Sigmoid colon (tissue), 3 donors: ENCODE data around the gene KDF1.

Source experiments
- POLR2A ChIP-seq, 2 donors: fragments of 450-650 bp; IDR thresholded peaks; one replicate each; pipeline ENCODE4 v1.6.1; 2016; ENCODE audit warnings: antibody characterized with exemption in 2 of 2, mild to moderate bottlenecking in 2 of 2, moderate library complexity in 2 of 2
- TF ChIP-seq, protein P1 (sequence below), 4 experiments: fragments of 450-650 bp in 3 of 4; fragments of 200-600 bp in 1 of 4; IDR thresholded peaks; one replicate each; pipeline ENCODE4 v1.5.1; 2016 to 2019; ENCODE audit warnings: antibody characterized with exemption in 4 of 4, mild to moderate bottlenecking in 3 of 4, moderate library complexity in 2 of 4

- TF ChIP-seq, protein P1, sequence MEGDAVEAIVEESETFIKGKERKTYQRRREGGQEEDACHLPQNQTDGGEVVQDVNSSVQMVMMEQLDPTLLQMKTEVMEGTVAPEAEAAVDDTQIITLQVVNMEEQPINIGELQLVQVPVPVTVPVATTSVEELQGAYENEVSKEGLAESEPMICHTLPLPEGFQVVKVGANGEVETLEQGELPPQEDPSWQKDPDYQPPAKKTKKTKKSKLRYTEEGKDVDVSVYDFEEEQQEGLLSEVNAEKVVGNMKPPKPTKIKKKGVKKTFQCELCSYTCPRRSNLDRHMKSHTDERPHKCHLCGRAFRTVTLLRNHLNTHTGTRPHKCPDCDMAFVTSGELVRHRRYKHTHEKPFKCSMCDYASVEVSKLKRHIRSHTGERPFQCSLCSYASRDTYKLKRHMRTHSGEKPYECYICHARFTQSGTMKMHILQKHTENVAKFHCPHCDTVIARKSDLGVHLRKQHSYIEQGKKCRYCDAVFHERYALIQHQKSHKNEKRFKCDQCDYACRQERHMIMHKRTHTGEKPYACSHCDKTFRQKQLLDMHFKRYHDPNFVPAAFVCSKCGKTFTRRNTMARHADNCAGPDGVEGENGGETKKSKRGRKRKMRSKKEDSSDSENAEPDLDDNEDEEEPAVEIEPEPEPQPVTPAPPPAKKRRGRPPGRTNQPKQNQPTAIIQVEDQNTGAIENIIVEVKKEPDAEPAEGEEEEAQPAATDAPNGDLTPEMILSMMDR (IDR thresholded peaks at IDR 0.05) = no peak
- no peak for TF ChIP-seq POLR2A (IDR thresholded peaks at IDR 0.05)
These were observed 21.0 kb upstream of the KDF1 start for GRCh38 chr1:26981146-26981846.
